ENCODE data around the gene NEGR1. TPM values are rescaled to one million over a fixed set of nuclear protein-coding genes. Genes with fewer than 3 reads are reported as not detected.

The NEGR1 gene
- total and polyA plus RNA-seq, 7 donors = 0.69 to 69.2 (median 42.5) TPM

Small RNAs within 50 kb of the gene (small RNA-seq; reads per million reads assigned to genes)
- gene AL358453.1 (0 reads per million in 3 donors), gene AL359821.1 (0 reads per million in 3 donors)
